ENCODE data around the gene ELOB.

Gene ELOB

DNA sequence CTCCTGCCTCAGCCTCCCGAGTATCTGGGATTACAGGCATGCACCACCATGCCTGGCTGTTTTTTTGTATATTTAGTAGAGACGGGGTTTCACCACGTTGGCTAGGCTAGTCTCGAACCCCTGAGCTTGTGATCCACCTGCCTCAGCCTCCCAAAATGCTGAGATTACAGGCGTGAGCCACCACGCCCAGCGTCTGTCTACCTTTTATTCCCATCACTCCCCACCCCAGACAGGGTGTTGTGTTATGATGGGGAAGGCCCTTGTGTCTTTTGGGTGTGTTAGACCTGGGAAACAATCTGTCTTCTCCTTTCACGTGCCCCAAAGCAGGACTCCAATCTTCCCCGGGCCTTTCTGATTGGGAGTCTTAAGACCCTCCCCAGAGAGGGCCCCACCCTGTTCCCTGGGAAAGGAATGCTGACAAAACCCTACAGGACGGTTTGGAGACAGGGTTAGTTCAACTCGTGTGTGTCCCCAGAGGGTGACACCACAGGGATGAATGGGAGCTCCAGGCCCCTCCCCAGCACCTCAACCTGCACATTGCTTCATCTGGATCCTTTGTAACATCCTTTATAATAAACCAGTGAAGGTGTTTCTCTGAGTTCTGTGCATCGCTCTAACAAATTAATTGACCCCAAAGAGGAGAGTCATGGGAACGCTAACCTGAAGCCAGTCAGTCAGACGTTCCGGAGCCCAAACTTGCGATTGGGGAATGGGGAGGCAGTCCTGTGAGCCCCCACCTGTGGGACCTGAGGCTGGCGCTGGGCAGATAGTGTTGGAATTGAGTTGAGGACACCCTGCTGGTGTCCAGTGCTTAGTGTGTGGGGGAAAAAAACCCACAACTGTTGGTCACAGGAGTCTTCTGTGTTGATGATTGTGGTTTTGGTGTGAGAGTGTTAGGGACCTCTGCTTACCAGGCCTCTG lies 3.2 kb upstream of the ELOB start:
- DNase-seq = no peak

DNA sequence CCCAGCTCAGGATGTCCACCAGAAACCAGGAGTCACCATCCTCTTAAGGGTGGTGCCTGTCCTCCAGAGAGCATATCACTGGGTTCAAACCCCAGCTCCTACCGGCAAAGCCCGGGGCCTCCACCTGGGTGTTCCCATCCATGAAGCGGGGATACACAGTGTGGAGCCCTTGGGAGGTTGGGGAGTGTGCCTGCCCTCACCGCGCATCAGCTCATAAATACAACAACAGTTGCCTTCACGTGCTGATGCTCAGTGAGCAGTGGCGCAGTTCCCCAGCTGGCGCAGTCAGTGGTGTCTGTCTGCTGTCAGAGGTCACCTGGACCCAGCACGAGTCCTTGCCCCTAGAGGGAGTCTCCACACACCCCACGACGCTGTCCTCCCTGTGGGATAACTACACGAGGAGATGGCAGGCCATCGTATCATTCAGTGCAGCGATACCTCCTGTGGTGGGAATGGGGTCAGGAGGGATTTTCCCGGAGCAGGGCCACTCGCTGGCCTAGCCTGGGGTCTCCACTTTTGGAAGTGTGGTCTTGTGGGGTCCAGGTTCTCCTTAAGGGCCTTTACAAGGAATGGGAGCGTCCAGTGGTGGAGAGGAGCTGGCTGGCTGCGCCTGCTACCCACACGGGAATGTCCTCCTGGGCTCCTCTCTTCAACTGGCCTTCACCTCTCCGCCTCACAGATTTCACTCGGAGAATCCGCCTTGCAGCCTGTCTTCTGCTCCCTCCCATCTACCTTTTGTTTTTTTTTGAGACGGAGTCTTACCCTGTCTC lies 2.3 kb upstream of the ELOB start:
- no peak for DNase-seq

- no peak for DNase-seq
Measured at GRCh38 chr16:2778630-2778958, 1.5 kb upstream of the ELOB start.

- DNase-seq = no peak
Measured at GRCh38 chr16:2777903-2778629, 986 bp upstream of the ELOB start.

- no peak for DNase-seq
Measured at GRCh38 chr16:2776500-2777139, 460 bp downstream of the ELOB start.

DNA sequence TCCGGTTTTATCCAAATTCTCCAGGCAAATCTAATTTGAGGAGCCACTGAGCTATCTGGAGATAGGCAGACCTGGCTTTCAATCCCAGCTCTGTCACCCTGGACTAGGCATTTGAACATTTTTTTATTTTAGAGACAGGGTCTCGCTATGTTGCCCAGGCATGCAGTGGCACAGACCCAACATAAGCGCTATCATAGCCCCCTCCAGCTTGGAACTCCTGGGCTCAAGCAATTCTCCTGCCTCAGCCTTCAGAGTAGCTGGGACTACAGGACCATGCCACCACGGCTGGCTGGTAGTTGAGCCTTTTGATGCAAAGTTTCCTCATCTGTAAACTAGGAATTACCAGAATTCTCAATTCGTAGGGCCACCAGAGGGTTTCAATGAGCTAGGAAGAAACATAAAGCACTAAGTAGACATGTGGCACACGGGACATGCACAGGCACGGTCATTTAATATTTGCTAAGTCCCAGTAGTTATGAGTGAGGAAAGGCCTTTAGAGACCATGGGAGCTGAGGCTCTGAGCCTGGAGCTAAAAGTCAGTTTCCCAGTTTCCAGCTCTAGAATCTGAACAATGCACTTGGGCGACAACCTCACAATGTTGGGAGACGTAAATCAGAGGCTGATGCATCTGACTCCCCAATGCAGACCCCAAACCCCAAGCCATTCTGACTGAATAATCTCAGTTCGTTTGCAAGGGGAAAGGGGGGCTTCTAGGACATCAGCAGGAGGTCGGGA lies 1.1 kb downstream of the ELOB start:
- no peak for DNase-seq

GRCh38 chr16:2775131-2775716 lies 1.9 kb downstream of the ELOB start:
- DNase-seq = no peak

GRCh38 chr16:2774161-2774891 lies 2.8 kb downstream of the ELOB start:
- no peak for DNase-seq

DNA sequence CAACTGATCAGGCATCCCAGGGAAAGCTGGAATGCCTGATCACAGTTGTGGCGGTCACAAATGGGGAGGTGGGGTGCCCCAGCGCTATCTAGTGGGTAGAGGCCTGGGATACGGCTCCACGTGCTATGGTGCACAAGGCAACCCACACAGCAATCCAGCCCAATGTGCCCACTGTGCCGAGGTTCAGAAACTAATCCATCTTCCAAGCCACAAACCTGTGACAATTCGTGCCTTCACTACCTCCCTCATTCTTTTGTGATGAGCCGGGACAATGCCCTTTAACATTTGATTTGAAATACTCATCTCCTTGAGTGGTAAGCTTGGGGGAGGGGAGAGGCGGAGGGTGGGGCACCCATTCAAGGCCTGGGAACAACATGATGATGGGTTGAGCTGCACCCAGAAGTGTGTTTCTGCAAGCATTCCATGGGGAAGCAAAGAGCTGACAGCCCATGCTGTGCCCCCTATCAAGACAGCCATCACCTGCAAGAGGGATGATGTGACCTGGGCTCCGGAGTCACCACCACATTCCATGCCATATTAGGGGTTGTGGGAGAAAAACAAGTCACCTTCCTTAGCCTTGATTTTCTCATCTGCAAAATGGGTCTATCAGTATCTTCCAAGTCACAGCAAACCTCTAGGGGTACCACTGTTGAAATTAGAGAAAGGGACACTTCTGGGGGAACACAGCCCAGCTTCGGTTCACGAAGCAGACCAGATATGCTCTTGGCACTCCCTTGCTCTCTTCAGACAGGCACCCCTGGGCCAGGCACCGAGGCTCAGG lies 3.7 kb downstream of the ELOB start:
- no peak for DNase-seq

- DNase-seq = no peak
Measured at GRCh38 chr16:2771496-2772402, 5.3 kb downstream of the ELOB start.

GRCh38 chr16:2770057-2770951 lies 6.8 kb downstream of the ELOB start:
- DNase-seq = no peak

GRCh38 chr16:2769675-2770056 lies 7.4 kb downstream of the ELOB start:
- DNase-seq = no peak

DNA sequence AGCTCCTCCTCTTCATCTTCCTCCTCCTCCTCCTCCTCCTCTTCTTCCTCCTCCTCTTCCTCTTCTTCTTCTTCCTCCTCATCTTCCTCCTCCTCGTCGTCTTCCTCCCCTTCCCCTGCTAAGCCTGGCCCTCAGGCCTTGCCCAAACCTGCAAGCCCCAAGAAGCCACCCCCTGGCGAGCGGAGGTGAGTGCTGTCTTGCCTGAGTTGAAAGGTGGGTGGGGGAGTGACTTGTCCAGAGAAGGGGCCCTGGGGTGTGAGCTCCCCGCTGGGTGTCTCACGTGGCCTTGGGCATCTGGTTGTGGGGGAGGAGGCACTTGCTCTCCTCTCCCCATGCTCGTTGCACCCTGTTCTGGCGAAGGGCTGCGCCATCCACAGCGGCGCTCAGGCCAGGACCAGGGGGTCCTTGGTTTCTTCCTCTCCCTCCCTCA lies 8.0 kb downstream of the ELOB start:
- no peak for DNase-seq

- no peak for DNase-seq
Measured at GRCh38 chr16:2768403-2769089, 8.5 kb downstream of the ELOB start.

DNA sequence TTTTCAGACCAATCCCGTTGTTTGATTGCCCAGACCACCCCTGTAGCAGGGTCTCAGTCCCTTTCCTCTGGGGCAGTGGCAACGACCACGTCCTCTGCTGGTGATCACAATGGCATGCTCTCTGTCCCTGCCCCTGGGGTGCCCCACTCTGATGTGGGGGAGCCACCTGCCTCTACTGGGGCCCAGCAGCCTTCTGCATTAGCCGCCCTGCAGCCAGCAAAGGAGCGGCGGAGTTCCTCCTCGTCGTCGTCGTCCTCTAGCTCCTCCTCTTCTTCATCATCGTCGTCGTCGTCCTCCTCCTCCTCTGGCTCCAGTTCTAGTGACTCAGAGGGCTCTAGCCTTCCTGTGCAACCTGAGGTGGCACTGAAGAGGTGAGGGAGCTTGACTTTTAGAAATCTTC lies 9.2 kb downstream of the ELOB start:
- no peak for DNase-seq

GRCh38 chr16:2767140-2767731 lies 9.8 kb downstream of the ELOB start:
- no peak for DNase-seq

Data from NCI-H1092 (cell line).